HL-60 (cell line): ENCODE data around the gene MST1R.

ENCODE experiments used
- CTCF ChIP-seq: IDR thresholded peaks from one replicate; pipeline ENCODE4 v1.5.1; 2011; ENCODE audit warnings: low read length, control low read depth, inconsistent platforms; ENCODE audit not compliant: insufficient read depth
- POLR2AphosphoS5 ChIP-seq: IDR thresholded peaks from 2 replicates; pipeline ENCODE4 v1.6.1; 2012; ENCODE audit warnings: low read depth
- REST ChIP-seq: IDR thresholded peaks from 2 replicates; pipeline ENCODE4 v1.6.1; 2012; ENCODE audit warnings: low read depth; ENCODE audit not compliant: insufficient replicate concordance

GRCh38 chr3:49924683-49925082, 21.0 kb upstream of the MST1R start:
- TF ChIP-seq REST (no peak), CTCF (no peak), POLR2AphosphoS5 (no peak)
